Measurements from ENCODE around the gene CGB7. TPM values are rescaled to one million over a fixed set of nuclear protein-coding genes. Genes with fewer than 3 reads are reported as not detected.

Gene CGB7
- total RNA-seq, 4 donors from 2014 or later: not detected

- Histone ChIP-seq H3K9me3 (no peaks in the 10 kb centered on the region), H3K27me3 (no peaks in the 10 kb centered on the region), H3K27ac (no peak overlapping the region), H3K4me1 (no peaks in the 10 kb centered on the region), H3K4me3 (no peak overlapping the region), H3K36me3 (no peaks in the 10 kb centered on the region)
- intact Hi-C loops (cut with DNase I; ENCODE audit: low total_unique reads): no loop called here
- DNase-seq: no peak
- TF ChIP-seq POLR2A (IDR thresholded peaks at IDR 0.05) (no peak), CTCF (IDR thresholded peaks at IDR 0.05) (no peak)
Measured at GRCh38 chr19:49004964-49005614, 52.5 kb downstream of the CGB7 start.

Small RNAs within 50 kb of the gene (microRNA-seq; reads per million reads assigned to microRNA genes)
- not detected for gene MIR6798 (ENCODE audit: borderline microRNAs expressed, borderline replicate concordance)

Small RNAs within 50 kb of the gene (small RNA-seq; reads per million reads assigned to genes)
- not detected for gene MIR6798
- not detected for gene RN7SL708P

Other genes starting within 250 kb of the CGB7 start
- 10 to 100 TPM in 3 of 4 donors, 1 to 10 TPM in 1; 9.2 to 54.3 (median 24.6) TPM for gene BCAT2, start 246.7 kb downstream of the CGB7 start, total RNA-seq
- 10 to 100 TPM in 1 of 4 donors, 1 to 10 TPM in 3; 5.6 to 31.9 (median 8.7) TPM for gene HSD17B14, start 221.3 kb downstream of the CGB7 start, total RNA-seq
- gene PLEKHA4, start 189.1 kb downstream of the CGB7 start, total RNA-seq: 10 to 100 TPM in 2 of 4 donors, 1 to 10 TPM in 2; 1.3 to 60.4 (median 10.4) TPM
- gene PPP1R15A, start 185.3 kb downstream of the CGB7 start, total RNA-seq: 10 to 100 TPM; 28.6 to 53.0 (median 30.9) TPM
- gene TULP2, start 159.0 kb downstream of the CGB7 start, total RNA-seq: under 1 TPM in 2 of 4 donors, not detected in 2; 0.14 to 0.70 TPM
- gene NUCB1, start 157.4 kb downstream of the CGB7 start, total RNA-seq: 100 to 1,000 TPM in 3 of 4 donors, 10 to 100 TPM in 1; 98.5 to 211 (median 173) TPM
- gene DHDH, start 124.0 kb downstream of the CGB7 start, total RNA-seq: under 1 TPM in 2 of 4 donors, not detected in 2; 0.41 to 0.95 TPM
- 10 to 100 TPM; 16.5 to 84.5 (median 39.5) TPM for gene BAX, start 102.9 kb downstream of the CGB7 start, total RNA-seq
- 1,000 to 10,000 TPM in 3 of 4 donors, 100 to 1,000 TPM in 1; 472 to 2,968 (median 1,570) TPM for gene FTL, start 92.4 kb downstream of the CGB7 start, total RNA-seq
- gene GYS1, start 64.4 kb downstream of the CGB7 start, total RNA-seq: 10 to 100 TPM in 3 of 4 donors, 1 to 10 TPM in 1; 4.9 to 39.8 (median 16.6) TPM
- gene RUVBL2, start 63.9 kb downstream of the CGB7 start, total RNA-seq: 100 to 1,000 TPM in 1 of 4 donors, 10 to 100 TPM in 3; 51.9 to 109 (median 77.7) TPM
- gene LHB, start 40.7 kb downstream of the CGB7 start, total RNA-seq: not detected
- not detected for gene CGB3, start 33.4 kb downstream of the CGB7 start, total RNA-seq
- gene CGB2, start 25.9 kb downstream of the CGB7 start, total RNA-seq: not detected
- not detected for gene CGB1, start 20.9 kb downstream of the CGB7 start, total RNA-seq
- gene CGB5, start 13.9 kb downstream of the CGB7 start, total RNA-seq: not detected
- not detected for gene CGB8, start 8.6 kb downstream of the CGB7 start, total RNA-seq
- gene NTF4, start 7.1 kb upstream of the CGB7 start, total RNA-seq: 1 to 10 TPM in 1 of 4 donors, under 1 TPM in 1, not detected in 2; 0.64 to 2.2 TPM
- gene KCNA7, start 14.9 kb upstream of the CGB7 start, total RNA-seq: not detected
- gene SNRNP70, start 27.7 kb upstream of the CGB7 start, total RNA-seq: 100 to 1,000 TPM; 196 to 462 (median 289) TPM
- gene LIN7B, start 56.6 kb upstream of the CGB7 start, total RNA-seq: 10 to 100 TPM in 1 of 4 donors, 1 to 10 TPM in 2, not detected in 1; 5.1 to 15.2 (median 5.7) TPM
- gene C19orf73, start 61.4 kb upstream of the CGB7 start, total RNA-seq: not detected
- gene PPFIA3, start 61.8 kb upstream of the CGB7 start, total RNA-seq: 1 to 10 TPM in 2 of 4 donors, under 1 TPM in 1, not detected in 1; 0.51 to 8.3 (median 7.4) TPM
- gene HRC, start 97.6 kb upstream of the CGB7 start, total RNA-seq: 10 to 100 TPM in 1 of 4 donors, 1 to 10 TPM in 2, under 1 TPM in 1; 0.51 to 13.5 (median 6.6) TPM
- 10 to 100 TPM in 3 of 4 donors, 1 to 10 TPM in 1; 9.7 to 28.7 (median 15.4) TPM for gene TRPM4, start 100.0 kb upstream of the CGB7 start, total RNA-seq